Nephron progenitor cell (in vitro differentiated cells): ENCODE measurements around the gene EPB41.

Source experiments
- DNase-seq: peaks from one replicate; pipeline ENCODE4 v3.0.0; 2021
- H3K27ac Mint-ChIP-seq: 2 replicates; pipeline ENCODE4 v1.8.0; 2021; ENCODE audit warnings: mild to moderate bottlenecking, moderate library complexity, mixed read lengths
- H3K27me3 Mint-ChIP-seq: 2 replicates; pipeline ENCODE4 v1.8.0; 2021; ENCODE audit warnings: mild to moderate bottlenecking, low read depth, mixed read lengths; ENCODE audit not compliant: poor library complexity
- H3K36me3 Mint-ChIP-seq: 2 replicates; pipeline ENCODE4 v1.8.0; 2021; ENCODE audit warnings: low read depth, mixed read lengths
- H3K4me1 Mint-ChIP-seq: 2 replicates; pipeline ENCODE4 v1.8.0; 2021; ENCODE audit warnings: mixed read lengths
- H3K4me3 Mint-ChIP-seq: 2 replicates; pipeline ENCODE4 v1.8.0; 2021; ENCODE audit warnings: mild to moderate bottlenecking, moderate library complexity, mixed read lengths
- H3K9me3 Mint-ChIP-seq: 2 replicates; pipeline ENCODE4 v1.8.0; 2021; ENCODE audit warnings: mild to moderate bottlenecking, moderate library complexity, mixed read lengths
- CTCF ChIP-seq: fragments of 200-600 bp; sonication (generic); IDR thresholded peaks from 2 replicates; pipeline ENCODE4 v1.5.0; 2021; ENCODE audit warnings: antibody characterized with exemption

Gene EPB41

GRCh38 chr1:28981210-28981609 is 66.8 kb downstream of the EPB41 start:
- H3K36me3 Mint-ChIP-seq = peaks cover 41% of the 10 kb centered on the region
- H3K9me3 Mint-ChIP-seq = peaks cover 22% of the 10 kb centered on the region
- TF ChIP-seq CTCF = no peak
- H3K4me3 Mint-ChIP-seq = no peak overlapping the region
- H3K4me1 Mint-ChIP-seq = peaks cover 26% of the 10 kb centered on the region
- H3K27ac Mint-ChIP-seq = no peak overlapping the region
- no peak for DNase-seq
- H3K27me3 Mint-ChIP-seq = no peaks in the 10 kb centered on the region

GRCh38 chr1:28982198-28982597 is 67.8 kb downstream of the EPB41 start:
- H3K9me3 Mint-ChIP-seq = peaks cover 22% of the 10 kb centered on the region
- TF ChIP-seq CTCF = no peak
- no peaks in the 10 kb centered on the region for H3K27me3 Mint-ChIP-seq
- H3K4me1 Mint-ChIP-seq = peaks cover 29% of the 10 kb centered on the region
- no peak for DNase-seq
- H3K36me3 Mint-ChIP-seq = peaks cover 37% of the 10 kb centered on the region
- H3K27ac Mint-ChIP-seq = no peak overlapping the region
- H3K4me3 Mint-ChIP-seq = no peak overlapping the region

- no peak for TF ChIP-seq CTCF
- Mint-ChIP-seq H3K27me3 (no peaks in the 10 kb centered on the region), H3K36me3 (peaks cover 44% of the 10 kb centered on the region), H3K4me1 (peaks cover 34% of the 10 kb centered on the region), H3K9me3 (peaks cover 22% of the 10 kb centered on the region), H3K4me3 (no peak overlapping the region), H3K27ac (peak overlapping the region; percentile 69)
- no peak for DNase-seq
These were observed 68.7 kb downstream of the EPB41 start for GRCh38 chr1:28983091-28983490.

GRCh38 chr1:28983509-28984310 is 69.3 kb downstream of the EPB41 start:
- TF ChIP-seq CTCF = no peak
- Mint-ChIP-seq H3K27ac (peak overlapping the region; percentile 92), H3K27me3 (no peaks in the 10 kb centered on the region), H3K4me1 (peaks cover 34% of the 10 kb centered on the region), H3K36me3 (peaks cover 41% of the 10 kb centered on the region), H3K4me3 (peak overlapping the region; percentile 44), H3K9me3 (peaks cover 22% of the 10 kb centered on the region)
- DNase-seq = peak; percentile 6

GRCh38 chr1:28984311-28984684 is 69.9 kb downstream of the EPB41 start:
- no peak for DNase-seq
- TF ChIP-seq CTCF = no peak
- Mint-ChIP-seq H3K27ac (peak overlapping the region; percentile 92), H3K36me3 (peaks cover 39% of the 10 kb centered on the region), H3K4me3 (peak overlapping the region; percentile 44), H3K4me1 (peaks cover 34% of the 10 kb centered on the region), H3K9me3 (peaks cover 22% of the 10 kb centered on the region), H3K27me3 (no peaks in the 10 kb centered on the region)

GRCh38 chr1:28985427-28985826 is 71.1 kb downstream of the EPB41 start:
- H3K9me3 Mint-ChIP-seq = peaks cover 22% of the 10 kb centered on the region
- peaks cover 34% of the 10 kb centered on the region for H3K4me1 Mint-ChIP-seq
- peak overlapping the region; percentile 19 for H3K27ac Mint-ChIP-seq
- H3K4me3 Mint-ChIP-seq = no peak overlapping the region
- TF ChIP-seq CTCF = no peak
- no peak for DNase-seq
- no peaks in the 10 kb centered on the region for H3K27me3 Mint-ChIP-seq
- peaks cover 32% of the 10 kb centered on the region for H3K36me3 Mint-ChIP-seq
